Measurements from ENCODE around the gene LCK. TPM values are rescaled to one million over a fixed set of nuclear protein-coding genes. Genes with fewer than 3 reads are reported as not detected.

LCK gene
- total and polyA plus RNA-seq, 9 of the 15 experiments (the other 6 are each of a cell fraction or from before 2014, with no cell fraction given), result 0.04 to 0.47 (median 0.13) TPM; not detected in 6

GRCh38 chr1:32307324-32307723 is 56.3 kb downstream of the LCK start (continued):
- TF ChIP-seq HOMEZ (CRISPR knock-in tag; IDR thresholded peaks at IDR 0.05) (no peak), OTX1 (CRISPR knock-in tag; IDR thresholded peaks at IDR 0.05) (no peak), USF1 (CRISPR knock-in tag; IDR thresholded peaks at IDR 0.05) (no peak), LARP7 (IDR thresholded peaks at IDR 0.05) (no peak), MGA (IDR thresholded peaks at IDR 0.05) (no peak), HNRNPLL (IDR thresholded peaks at IDR 0.05; ENCODE audit: low read depth, low read length, poor library complexity, severe bottlenecking) (no peak), ZNF57 (CRISPR knock-in tag; IDR thresholded peaks at IDR 0.05) (no peak), TCF3 (CRISPR knock-in tag; IDR thresholded peaks at IDR 0.05) (peak; percentile 84), DNMT1 (IDR thresholded peaks at IDR 0.05) (no peak), EP400 (IDR thresholded peaks at IDR 0.05) (no peak), MYNN (IDR thresholded peaks at IDR 0.05) (no peak), MYNN (CRISPR knock-in tag; IDR thresholded peaks at IDR 0.05) (no peak), HOXB6 (CRISPR knock-in tag; IDR thresholded peaks at IDR 0.05; ENCODE audit: borderline replicate concordance) (no peak), ZNF79 (CRISPR knock-in tag; IDR thresholded peaks at IDR 0.05; ENCODE audit: low read depth) (no peak)
- TF ChIP-seq, protein P1, sequence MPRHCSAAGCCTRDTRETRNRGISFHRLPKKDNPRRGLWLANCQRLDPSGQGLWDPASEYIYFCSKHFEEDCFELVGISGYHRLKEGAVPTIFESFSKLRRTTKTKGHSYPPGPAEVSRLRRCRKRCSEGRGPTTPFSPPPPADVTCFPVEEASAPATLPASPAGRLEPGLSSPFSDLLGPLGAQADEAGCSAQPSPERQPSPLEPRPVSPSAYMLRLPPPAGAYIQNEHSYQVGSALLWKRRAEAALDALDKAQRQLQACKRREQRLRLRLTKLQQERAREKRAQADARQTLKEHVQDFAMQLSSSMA (CRISPR knock-in tag; IDR thresholded peaks at IDR 0.05), result no peak
- TF ChIP-seq, protein P2, sequence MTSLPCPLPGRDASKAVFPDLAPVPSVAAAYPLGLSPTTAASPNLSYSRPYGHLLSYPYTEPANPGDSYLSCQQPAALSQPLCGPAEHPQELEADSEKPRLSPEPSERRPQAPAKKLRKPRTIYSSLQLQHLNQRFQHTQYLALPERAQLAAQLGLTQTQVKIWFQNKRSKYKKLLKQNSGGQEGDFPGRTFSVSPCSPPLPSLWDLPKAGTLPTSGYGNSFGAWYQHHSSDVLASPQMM (CRISPR knock-in tag; IDR thresholded peaks at IDR 0.05), result no peak

Measured in K562 (cell line).